ENCODE results near the gene SIX1.

The SIX1 gene

GRCh38 chr14:60680511-60680910 lies 31.2 kb upstream of the SIX1 start:
- no peak for TF ChIP-seq CTCF (IDR thresholded peaks at IDR 0.05; ENCODE audit: insufficient read depth, low read depth, low read length, missing control alignments)

DNA sequence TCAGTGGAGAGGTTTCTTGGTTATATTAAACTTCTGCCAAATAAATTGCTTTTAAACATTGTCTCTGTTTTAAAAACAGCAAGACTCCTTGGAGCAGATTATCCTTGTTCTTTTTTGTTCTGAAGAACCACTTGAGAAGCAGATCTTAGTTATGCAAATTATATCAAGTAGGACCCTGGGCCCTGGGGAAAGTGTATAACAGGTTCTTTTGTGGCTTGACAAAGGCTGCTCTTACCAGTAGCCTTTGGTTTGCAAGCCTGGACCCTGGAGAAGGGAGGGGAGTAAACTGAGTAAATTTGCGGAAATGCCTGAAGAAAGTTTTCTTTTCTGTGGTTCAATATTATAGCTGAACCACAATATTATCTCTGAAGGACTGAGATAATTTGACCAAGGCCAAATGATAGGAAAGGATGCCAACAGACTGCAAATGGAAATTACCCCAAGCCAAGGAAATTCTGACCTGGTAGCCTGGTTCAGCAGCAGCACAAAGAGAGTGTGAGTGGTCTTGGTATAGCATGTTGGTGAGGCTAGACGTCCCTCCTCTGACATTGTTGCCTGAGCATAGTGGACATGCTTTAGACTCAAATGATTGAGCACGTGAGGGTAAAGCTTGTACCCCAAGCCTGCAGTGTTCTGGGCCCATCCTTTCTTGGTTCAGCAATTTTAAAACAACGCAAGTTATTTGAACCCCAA lies 30.4 kb upstream of the SIX1 start:
- DNase-seq (ENCODE audit: low read depth): no peak
- no peak overlapping the region for H3K4me3 ChIP-seq (ENCODE audit: low read length)
- no peak for TF ChIP-seq CTCF (IDR thresholded peaks at IDR 0.05; ENCODE audit: insufficient read depth, low read depth, low read length, missing control alignments)

More at GRCh38 chr14:60680511-60680910, 31.2 kb upstream of the SIX1 start:
- DNase-seq (ENCODE audit: low read depth): no peak
- H3K4me3 ChIP-seq (ENCODE audit: low read length): no peak overlapping the region

DNA sequence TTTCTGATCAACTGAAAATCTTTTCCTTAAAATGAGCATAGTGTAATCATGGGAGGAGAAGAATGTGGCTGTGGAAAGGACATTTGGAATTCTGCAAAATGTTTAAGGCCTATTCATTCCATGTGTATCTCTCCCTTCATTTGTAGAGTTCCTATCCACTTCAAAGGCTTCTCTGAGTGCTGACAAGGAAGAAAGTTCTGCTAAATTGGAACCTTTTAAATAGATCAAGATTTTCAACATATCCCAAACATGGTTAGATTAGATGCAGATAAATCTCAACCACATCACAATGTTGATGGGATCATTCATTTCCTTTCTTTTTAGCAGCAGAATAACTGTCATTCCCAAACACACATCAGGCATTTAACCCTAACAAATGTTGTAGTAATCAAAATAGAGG lies 28.4 kb upstream of the SIX1 start:
- H3K4me3 ChIP-seq (ENCODE audit: low read length): no peak overlapping the region
- DNase-seq (ENCODE audit: low read depth): no peak
- no peak for TF ChIP-seq CTCF (IDR thresholded peaks at IDR 0.05; ENCODE audit: insufficient read depth, low read depth, low read length, missing control alignments)

- no peak for DNase-seq (ENCODE audit: low read depth)
- no peak for TF ChIP-seq CTCF (IDR thresholded peaks at IDR 0.05; ENCODE audit: insufficient read depth, low read depth, low read length, missing control alignments)
- H3K4me3 ChIP-seq (ENCODE audit: low read length): no peak overlapping the region
Observed at GRCh38 chr14:60670989-60671388, 21.7 kb upstream of the SIX1 start.

- no peak for TF ChIP-seq CTCF (IDR thresholded peaks at IDR 0.05; ENCODE audit: insufficient read depth, low read depth, low read length, missing control alignments)
- DNase-seq (ENCODE audit: low read depth): no peak
- H3K4me3 ChIP-seq (ENCODE audit: low read length): no peak overlapping the region
Observed at GRCh38 chr14:60668431-60669112, 19.3 kb upstream of the SIX1 start.

DNA sequence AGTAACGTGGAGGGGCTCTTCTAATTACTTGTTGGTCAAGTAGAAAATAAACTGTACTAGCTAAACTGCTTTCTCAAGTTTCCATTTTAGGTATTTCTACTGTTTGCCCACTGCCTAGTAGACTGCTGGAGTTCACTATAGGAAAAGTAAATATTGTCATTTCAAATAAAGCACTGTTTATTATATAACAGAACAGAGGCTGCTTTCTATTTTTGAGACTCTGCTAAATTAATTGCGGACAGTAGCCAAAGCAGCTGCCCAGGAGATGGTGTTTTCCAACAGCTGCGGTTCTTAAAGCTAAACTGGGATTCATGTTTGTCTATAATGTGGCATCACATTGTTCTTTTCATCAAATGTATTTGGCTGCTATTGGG lies 15.9 kb upstream of the SIX1 start:
- no peak overlapping the region for H3K4me3 ChIP-seq (ENCODE audit: low read length)
- TF ChIP-seq CTCF (IDR thresholded peaks at IDR 0.05; ENCODE audit: insufficient read depth, low read depth, low read length, missing control alignments): no peak
- no peak for DNase-seq (ENCODE audit: low read depth)

DNA sequence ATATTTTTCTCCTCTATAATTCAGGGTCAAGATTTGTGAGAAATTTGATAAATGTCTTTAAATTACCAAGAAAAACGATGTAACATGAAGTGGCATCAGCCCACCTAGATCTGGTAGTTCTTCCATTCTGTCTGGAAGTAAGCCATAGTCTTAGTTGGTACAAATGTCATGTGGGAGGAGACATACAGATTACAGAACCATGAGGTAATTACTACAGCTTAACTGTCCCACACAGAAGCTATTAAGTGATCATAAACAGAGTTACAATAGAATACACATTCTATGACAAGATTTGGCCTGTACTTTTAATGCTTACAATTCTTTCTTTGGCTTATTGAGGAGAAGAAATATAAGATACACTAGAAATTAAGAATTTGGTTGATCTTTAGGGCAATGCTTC lies 13.7 kb upstream of the SIX1 start:
- DNase-seq (ENCODE audit: low read depth): no peak

More for the DNA sequence above, 13.7 kb upstream of the SIX1 start:
- H3K4me3 ChIP-seq (ENCODE audit: low read length): no peak overlapping the region
- TF ChIP-seq CTCF (IDR thresholded peaks at IDR 0.05; ENCODE audit: insufficient read depth, low read depth, low read length, missing control alignments): no peak

Measured in epithelial cell of esophagus (primary cell).